Cardiac muscle cell (in vitro differentiated cells and primary cell): ENCODE measurements around the gene ICAM1. TPM values are rescaled to one million over a fixed set of nuclear protein-coding genes. Genes with fewer than 3 reads are reported as not detected.

Experiments used
- DNase-seq, 2 donors: peaks; one replicate each; pipeline versions ENCODE4 v3.0.0 to v3.0.0-alpha.2; 2010 to 2017; ENCODE audit warnings: low read depth in 1 of 2, low spot score in 1 of 2
- H3K27ac ChIP-seq: fragments of 200-600 bp; sonication (generic); 2 replicates; pipeline ENCODE4 v1.5.1; 2016
- H3K27me3 ChIP-seq: fragments of 200-600 bp; sonication (generic); 2 replicates; pipeline ENCODE4 v1.6.0; 2016; ENCODE audit warnings: control low read depth
- H3K36me3 ChIP-seq: fragments of 200-600 bp; sonication (generic); 2 replicates; pipeline ENCODE4 v1.5.1; 2016; ENCODE audit warnings: control low read depth
- H3K4me1 ChIP-seq: fragments of 200-600 bp; sonication (generic); 2 replicates; pipeline ENCODE4 v1.8.1; 2017; ENCODE audit warnings: low read depth, mild to moderate bottlenecking, mixed run types
- H3K4me3 ChIP-seq: fragments of 200-600 bp; sonication (generic); 2 replicates; pipeline ENCODE4 v1.5.1; 2016; ENCODE audit warnings: mild to moderate bottlenecking
- H3K9me3 ChIP-seq: fragments of 200-600 bp; sonication (generic); 2 replicates; pipeline ENCODE4 v1.5.1; 2017; ENCODE audit warnings: low read depth, mild to moderate bottlenecking, control low read depth
- polyA plus RNA-seq: library from polyadenylated mRNA; unstranded; fragments of >200 nt; fragmentation: Nextera tagmentation; extraction: Ambion mirVana; gene quantifications from 2 replicates; pipeline ENCODE4 v1.2.1, GENCODE V29; 2016
- total RNA-seq: library from RNA; depleted of rRNA; stranded (reverse); fragments of >200 nt; gene quantifications from 2 replicates; pipeline ENCODE4 v1.2.3, GENCODE V29; 2016
- TF ChIP-seq, protein P1 (sequence below): IDR thresholded peaks from 2 replicates; pipeline ENCODE4 v1.5.1; 2012; ENCODE audit warnings: low read depth, mild to moderate bottlenecking, low read length

Gene ICAM1
- total and polyA plus RNA-seq, 2 experiments from 2014 or later: 0.57 to 0.77 TPM

GRCh38 chr19:10266706-10267105, 4.2 kb upstream of the ICAM1 start:
- DNase-seq: no peak

DNA sequence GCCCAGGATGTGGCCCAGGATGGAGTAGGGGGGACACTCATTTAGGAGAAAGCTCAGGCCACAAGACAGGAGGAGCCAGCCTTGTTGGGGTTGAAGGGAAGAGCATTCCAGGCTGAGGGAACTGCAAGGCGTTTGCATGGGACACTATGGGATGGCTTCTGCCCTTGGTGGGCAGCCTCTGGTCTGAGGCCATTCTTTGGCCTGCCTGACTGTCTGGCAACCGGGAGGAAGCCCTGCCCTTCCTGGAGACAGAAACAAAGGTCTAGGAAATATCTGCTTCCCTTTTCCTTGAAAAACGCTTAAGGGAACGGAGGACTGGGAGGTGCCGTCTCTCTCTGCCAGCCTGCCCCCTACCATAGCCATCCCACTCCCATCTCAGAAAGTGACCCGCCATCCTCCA, 2.8 kb upstream of the ICAM1 start:
- Histone ChIP-seq H3K4me3 (no peak overlapping the region), H3K9me3 (no peaks in the 10 kb centered on the region), H3K27ac (no peak overlapping the region), H3K36me3 (no peaks in the 10 kb centered on the region), H3K27me3 (peaks cover 33% of the 10 kb centered on the region), H3K4me1 (no peaks in the 10 kb centered on the region)
- no peak for DNase-seq
- TF ChIP-seq, protein P1, sequence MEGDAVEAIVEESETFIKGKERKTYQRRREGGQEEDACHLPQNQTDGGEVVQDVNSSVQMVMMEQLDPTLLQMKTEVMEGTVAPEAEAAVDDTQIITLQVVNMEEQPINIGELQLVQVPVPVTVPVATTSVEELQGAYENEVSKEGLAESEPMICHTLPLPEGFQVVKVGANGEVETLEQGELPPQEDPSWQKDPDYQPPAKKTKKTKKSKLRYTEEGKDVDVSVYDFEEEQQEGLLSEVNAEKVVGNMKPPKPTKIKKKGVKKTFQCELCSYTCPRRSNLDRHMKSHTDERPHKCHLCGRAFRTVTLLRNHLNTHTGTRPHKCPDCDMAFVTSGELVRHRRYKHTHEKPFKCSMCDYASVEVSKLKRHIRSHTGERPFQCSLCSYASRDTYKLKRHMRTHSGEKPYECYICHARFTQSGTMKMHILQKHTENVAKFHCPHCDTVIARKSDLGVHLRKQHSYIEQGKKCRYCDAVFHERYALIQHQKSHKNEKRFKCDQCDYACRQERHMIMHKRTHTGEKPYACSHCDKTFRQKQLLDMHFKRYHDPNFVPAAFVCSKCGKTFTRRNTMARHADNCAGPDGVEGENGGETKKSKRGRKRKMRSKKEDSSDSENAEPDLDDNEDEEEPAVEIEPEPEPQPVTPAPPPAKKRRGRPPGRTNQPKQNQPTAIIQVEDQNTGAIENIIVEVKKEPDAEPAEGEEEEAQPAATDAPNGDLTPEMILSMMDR: no peak

More at GRCh38 chr19:10266706-10267105, 4.2 kb upstream of the ICAM1 start:
- Histone ChIP-seq H3K36me3 (no peaks in the 10 kb centered on the region), H3K4me1 (no peaks in the 10 kb centered on the region), H3K9me3 (no peaks in the 10 kb centered on the region), H3K27me3 (peaks cover 22% of the 10 kb centered on the region), H3K27ac (no peak overlapping the region), H3K4me3 (no peak overlapping the region)
- TF ChIP-seq, protein P1: no peak

GRCh38 chr19:10269333-10270179, 1.4 kb upstream of the ICAM1 start:
- Histone ChIP-seq H3K4me1 (no peaks in the 10 kb centered on the region), H3K4me3 (peak overlapping the region; percentile 25), H3K27me3 (peaks cover 33% of the 10 kb centered on the region), H3K9me3 (no peaks in the 10 kb centered on the region), H3K36me3 (no peaks in the 10 kb centered on the region), H3K27ac (no peak overlapping the region)
- DNase-seq: peak; percentile 86 to 88
- TF ChIP-seq, protein P1: peak; percentile 92

GRCh38 chr19:10270180-10270615, 722 bp upstream of the ICAM1 start:
- Histone ChIP-seq H3K27me3 (peaks cover 33% of the 10 kb centered on the region), H3K36me3 (no peaks in the 10 kb centered on the region), H3K9me3 (no peaks in the 10 kb centered on the region), H3K4me1 (no peaks in the 10 kb centered on the region), H3K4me3 (peak overlapping the region; percentile 25), H3K27ac (no peak overlapping the region)
- DNase-seq: peak in 1 of 2 donors; percentile 68
- TF ChIP-seq, protein P1: no peak

DNA sequence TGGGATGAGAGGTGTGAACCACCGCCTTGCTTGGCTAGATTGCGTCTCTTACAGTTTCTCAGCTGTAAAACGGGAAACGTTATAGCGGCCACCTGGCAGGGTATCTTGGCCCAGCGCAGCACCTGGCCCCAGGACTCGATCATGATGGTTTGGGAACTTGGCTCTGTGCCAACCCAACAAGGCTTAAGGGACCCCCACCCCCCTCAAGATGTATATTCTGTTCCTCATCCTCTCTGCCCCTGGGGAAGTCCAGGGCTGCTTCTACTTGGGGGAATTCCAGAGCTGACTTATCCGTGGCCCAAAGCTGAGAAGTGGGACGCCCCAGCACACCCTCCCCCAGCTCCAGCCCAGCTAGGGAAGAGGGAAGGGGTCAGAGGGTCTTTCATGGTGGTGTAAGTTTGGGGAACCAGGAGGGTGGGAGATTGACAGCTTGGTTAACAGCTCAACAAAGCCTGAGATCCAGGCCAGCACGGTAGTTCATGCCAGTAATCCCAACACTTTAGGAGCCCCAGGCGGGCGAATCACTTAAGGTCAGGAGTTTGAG, 695 bp downstream of the ICAM1 start:
- Histone ChIP-seq H3K4me3 (no peak overlapping the region), H3K36me3 (no peaks in the 10 kb centered on the region), H3K27ac (no peak overlapping the region), H3K27me3 (peaks cover 33% of the 10 kb centered on the region), H3K4me1 (no peaks in the 10 kb centered on the region), H3K9me3 (no peaks in the 10 kb centered on the region)
- DNase-seq: peak in 1 of 2 donors; percentile 51
- TF ChIP-seq, protein P1: no peak
